HG03521 (cell line): ENCODE results near the gene GNG5.
"Not testable (repeated sequence)": the region's sequence is repeated elsewhere in the genome, so short reads cannot be mapped to it uniquely, and the experiment has no call there.

Experiments
- ATAC-seq: cut with Tn5 transposase; IDR thresholded peaks from one replicate; pipeline ENCODE4 v1.9.1; 2021; ENCODE audit warnings: mild to moderate bottlenecking, moderate library complexity; ENCODE audit not compliant: unreplicated experiment

GNG5 gene

DNA sequence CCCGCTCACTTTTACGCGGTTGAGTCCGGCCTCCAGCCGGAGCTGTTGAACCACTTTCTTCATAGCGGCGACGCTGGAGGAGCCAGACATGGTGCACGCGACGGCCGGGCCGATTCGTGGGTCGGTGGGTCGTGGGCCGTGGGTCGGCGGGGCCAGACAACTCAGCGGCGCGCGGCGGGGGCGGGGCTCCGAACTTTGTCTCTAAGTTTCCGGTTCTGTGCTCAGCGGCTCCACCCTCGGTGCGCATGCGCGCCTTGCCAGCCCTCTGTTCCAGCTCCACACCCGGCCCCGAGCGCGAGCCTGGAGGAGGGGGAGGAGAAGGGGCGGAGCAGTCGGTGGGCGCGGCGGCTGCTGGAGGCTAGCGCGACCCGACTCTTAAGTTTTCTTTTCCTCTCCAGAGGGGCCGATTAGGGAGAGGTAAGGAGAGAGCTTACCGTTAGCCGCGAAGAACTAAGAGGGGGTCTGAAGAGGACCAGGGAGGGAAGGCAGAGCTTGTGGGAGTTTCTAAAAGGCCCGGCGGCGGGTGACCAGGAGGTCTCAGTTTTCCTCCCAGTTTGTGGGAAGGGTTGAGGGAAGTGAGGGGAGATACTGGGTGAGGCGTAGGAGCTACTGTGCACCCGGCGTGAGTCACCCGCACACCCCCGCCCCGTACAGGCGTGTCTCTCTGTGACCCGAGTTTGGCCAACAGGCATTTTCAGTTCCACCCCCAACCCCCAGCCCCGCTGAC is at the start of gene GNG5, which contains the start of gene SPATA1:
GNG5 (minus strand) TSS at position 580 of the 727 bp plus-strand sequence; CDS start at position 90, 490 bp downstream.
SPATA1 (plus strand) TSS at position 385 of the 727 bp plus-strand sequence. CDS start 9,974 bp downstream, outside the sequence.
- peak; percentile 82 for ATAC-seq

DNA sequence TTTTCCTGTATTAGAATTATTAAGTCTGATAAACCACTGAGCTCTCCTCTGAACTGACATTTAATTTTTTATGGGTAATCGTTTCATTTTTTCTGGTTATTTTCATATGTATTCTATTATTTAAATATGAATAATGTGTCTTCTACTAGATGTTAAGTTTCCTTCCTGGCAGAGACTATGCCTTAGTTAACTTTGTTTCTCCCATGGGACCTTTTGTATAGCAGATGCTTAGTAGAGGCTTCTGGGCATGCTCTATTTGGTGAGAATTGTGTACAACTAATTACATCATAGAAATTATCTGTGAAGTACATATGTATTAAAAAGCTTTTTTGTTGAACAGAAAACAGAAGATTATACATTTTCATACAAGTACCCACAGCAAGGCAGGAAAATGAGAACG is 44.4 kb upstream of the GNG5 start:
- ATAC-seq: no peak

DNA sequence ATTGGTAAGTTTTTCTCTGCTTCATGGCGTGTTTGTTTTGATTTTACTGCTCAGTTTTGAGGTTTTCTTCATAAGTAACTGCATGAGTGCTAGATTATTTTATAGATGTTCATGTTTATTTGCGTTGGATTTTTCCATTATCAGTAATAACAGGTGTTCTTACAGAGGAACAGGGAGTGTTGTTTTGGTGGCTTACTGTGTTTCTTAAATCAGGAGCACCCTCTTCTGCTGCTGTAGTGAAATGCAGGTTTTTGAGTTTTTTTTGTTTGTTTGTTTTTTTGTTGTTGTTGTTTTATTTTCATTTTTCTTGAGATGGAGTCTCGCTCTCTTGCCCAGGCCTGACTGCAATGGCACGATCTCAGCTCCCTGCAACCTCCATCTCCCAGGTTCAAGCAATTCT is 35.3 kb upstream of the GNG5 start:
- ATAC-seq: no peak

DNA sequence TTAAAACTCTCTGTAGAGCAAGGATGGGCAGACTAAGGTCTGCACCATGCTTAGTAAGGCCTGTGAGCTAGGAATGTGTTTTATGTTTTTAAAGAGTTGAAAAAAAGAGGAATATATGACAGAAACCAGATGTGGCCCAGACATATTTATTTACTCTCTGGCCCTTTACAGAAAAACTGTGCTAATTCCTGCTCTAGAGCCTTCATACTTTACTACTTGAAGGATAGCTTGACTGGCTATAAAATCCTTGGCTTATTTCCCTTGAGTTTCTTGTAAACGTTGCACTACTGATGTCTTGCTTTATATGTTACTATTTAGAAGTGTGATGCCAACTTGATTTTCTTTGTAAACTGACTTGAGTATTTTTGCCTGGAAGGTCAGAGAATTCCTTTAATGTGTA is 34.4 kb upstream of the GNG5 start:
- no peak for ATAC-seq

DNA sequence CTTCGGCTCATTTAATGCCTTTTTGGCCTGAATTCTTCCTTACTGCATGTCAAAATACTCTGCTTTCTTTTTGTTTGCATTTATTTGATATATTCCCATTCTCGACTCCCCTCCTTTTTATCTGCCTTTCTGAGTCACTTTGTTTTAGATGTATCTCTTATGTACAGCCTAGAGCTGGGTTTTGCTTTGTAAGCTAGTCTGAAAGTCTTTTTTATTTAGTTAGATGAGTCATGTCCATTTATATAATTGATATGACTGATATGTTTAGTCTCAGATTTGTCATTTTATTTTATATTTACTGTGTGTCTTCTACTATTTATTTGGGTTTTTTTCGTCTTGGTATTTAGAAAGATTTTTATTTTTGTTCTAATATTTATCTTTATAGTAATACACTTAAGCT is 33.6 kb upstream of the GNG5 start:
- no peak for ATAC-seq

DNA sequence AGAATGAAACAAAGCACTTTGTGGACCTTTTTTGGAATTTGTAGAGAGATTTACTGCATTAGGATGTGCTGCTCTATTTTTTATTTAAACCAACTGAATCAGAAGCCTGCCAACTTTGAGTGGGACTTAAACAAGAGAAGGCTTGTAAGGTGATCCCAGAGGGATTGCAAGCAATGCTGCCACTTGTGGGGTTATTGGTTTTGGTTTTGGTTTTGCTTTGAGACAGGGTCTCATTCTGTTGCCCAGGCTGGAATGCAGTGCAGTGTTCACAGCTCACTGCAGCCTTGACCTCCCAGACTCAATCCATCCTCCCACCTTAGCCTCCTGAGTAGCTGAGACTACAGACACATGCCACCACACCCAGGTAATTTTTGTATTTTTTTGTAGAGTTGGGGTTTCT is 32.2 kb upstream of the GNG5 start:
- no peak for ATAC-seq

DNA sequence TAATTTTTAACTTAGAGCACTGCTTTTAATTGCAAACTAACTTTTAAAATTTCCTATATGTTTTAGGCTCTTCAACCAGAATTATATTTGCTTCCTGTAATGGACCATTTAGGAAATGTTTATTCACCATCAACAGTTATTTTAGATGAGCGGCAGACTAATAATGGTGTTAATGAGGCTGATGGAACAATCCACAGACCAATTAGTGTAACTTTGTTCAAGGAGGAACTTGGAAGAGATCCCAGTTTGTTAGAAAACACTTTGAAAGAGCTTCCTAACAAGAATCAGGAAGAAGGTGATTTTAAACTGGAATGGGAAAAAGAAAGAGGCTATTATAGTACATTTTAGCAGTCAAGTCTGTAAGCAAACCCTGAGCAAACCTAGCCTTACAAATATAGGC is 19.4 kb upstream of the GNG5 start:
- ATAC-seq: no peak

DNA sequence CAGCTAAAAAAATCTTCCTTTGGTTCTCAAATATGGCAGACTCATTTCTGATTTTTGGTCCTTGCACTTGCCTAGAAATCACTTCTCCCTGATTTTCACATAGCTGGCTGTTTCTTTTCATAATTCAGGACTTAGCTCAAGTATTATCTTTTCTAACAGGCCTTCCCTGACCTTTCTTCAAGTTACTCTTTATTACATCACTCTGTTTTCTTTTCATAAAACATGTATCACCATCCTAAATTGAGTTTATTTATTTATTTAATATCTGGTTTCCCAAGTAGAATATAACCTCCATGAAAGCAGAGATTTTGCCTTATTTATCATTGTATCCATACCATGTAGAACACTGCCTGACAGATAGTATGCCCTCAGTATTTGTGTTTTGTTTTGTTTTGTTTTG is 18.2 kb upstream of the GNG5 start:
- ATAC-seq: no peak

DNA sequence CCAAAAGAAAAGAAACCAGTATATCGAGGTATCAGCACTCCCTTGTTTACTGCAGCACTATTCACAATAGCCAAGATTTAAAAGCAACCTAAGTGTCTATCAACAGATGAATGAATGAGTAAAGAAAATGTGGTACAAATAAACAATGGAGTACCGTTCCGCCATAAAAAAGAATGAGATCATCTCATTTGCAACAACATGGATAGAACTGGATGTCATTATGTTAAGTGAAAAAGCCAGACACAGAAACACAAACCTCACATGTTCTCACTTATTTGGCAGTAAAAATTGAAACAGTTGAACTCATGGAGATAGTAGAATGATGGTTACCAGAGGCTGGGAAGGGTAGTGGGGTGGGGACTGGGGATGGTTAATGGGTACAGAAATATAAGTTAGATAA is 4.3 kb upstream of the GNG5 start:
- ATAC-seq: no peak

DNA sequence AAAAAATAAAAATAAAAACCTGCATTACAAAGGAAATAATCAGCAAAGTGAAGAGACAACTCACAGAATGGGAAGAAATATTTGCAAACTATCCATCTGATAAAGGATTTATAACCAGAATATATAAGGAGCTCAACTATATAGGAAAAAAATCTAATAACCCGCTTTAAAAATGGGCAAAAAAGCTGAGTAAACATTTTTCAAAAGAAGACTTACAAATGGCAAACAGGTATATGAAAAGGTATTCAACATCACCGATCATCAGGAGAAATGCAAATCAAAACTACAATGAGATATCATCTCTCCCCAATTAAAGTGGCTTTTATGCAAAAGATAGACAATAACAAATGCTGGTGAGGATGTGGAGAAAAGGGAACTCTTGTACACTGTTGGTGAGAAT is 3.8 kb upstream of the GNG5 start:
- no peak for ATAC-seq

DNA sequence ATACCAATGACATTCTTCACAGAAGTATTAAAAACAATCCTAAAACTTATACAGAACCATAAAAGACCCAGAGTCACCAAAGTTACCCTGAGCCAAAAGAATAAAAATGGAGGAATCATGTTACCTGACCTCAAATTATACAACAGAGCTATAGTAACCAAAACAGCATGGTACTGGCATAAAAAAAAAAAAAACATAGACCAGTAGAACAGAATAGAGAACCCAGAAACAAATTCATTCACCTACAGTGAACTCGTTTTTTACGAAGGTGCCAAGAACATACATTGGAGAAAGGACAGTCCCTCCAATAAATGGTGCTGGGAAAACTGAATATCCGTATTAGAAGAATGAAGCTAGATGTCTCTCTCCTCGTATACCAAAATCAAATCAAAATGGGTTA is 2.6 kb upstream of the GNG5 start:
- no peak for ATAC-seq

DNA sequence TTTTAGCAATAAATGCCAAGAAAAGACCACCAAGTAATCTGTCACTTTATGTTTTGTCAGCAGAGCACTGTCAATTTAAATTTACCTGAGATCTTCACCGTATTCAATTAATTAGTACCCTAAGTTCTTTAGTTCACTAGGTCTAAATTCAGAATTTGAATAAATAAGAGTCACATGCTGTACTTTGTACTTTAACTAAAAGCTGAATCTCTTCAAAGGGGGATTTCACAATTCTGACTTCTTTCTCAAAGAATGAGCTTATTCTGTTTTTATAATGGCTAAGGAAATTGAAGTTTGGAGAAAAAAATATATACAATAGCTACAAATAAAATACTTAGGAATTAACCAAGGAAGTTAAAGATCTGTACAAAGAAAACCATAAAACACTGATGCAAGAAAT is 2.1 kb upstream of the GNG5 start:
- ATAC-seq: no peak

DNA sequence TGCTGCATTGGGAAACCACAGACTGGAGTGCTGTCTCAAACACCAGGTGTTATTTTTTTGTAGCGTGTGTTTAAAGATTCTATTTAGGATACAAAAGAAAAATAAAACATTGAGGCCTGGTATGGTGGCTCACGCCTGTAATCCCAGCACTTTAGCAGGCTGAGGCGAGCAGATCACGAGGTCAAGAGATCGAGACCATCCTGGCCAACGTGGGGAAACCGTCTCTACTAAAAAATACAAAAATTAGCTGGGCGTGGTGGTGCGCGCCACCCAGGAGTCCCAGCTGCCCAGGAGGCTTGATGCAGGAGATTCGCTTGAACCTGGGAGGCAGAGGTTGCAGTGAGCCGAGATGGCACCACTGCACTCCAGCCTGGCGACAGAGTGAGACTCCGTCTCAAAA is 1.5 kb upstream of the GNG5 start:
- not testable (repeated sequence) for ATAC-seq

DNA sequence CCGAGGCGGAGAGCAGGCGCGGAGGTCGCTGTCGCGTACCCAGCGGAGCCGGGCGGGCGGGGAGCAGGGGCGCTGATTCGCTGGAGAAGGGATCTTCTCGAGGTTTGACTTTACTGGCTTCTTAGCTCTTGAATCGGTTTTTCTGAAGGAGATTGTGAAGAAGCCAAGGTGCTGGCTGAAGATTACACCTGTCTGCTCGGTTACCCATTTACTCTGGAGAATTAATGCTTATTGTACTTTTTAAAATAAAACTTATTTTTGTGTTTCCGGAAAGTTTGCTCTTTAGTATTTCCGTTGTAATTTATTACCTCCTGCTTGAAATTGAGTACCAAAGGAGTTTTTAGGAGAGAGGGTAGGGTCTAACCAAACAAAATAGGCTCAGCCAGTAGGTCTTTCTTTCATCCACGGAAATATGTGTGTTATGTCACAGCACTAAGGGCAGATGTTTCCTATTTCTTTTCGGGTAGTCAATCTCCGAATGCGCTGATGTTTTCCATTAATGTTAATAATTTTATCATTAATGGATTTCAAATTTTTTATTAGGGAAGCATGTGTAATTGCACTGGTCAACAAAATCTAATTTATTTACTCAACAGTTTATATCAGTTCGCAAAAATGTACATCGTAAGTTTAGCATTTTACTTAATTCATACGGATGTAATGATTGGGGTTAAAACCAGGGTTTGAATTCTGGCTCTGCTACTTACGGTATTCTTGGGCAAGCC is 510 bp upstream of the GNG5 start:
- no peak for ATAC-seq

DNA sequence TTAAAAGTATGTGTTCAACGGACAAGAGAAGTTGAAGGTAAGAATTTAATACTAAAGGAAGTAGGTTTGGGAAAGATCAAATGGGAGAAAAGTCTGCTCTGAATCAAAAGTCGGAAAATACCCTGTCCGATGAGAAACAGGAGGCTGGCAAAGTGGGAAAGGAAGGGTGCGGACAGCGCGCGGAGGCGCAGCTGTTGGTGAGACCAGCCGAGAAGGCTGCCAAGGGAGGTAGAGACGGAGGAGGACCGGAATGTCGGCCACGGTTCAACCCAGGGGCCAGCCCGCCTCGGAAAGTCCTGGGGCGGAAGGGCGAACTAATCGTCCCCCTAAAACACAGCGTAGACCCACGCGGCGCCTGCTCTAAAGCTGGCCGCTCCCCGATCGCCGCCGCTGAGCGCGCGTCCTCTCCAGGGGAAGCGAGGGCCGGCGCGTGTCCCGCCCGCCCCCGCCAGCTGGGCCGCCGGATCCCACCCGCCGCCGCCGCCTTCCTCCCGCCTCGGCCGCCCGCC is 834 bp downstream of the GNG5 start:
- ATAC-seq: peak; percentile 31

DNA sequence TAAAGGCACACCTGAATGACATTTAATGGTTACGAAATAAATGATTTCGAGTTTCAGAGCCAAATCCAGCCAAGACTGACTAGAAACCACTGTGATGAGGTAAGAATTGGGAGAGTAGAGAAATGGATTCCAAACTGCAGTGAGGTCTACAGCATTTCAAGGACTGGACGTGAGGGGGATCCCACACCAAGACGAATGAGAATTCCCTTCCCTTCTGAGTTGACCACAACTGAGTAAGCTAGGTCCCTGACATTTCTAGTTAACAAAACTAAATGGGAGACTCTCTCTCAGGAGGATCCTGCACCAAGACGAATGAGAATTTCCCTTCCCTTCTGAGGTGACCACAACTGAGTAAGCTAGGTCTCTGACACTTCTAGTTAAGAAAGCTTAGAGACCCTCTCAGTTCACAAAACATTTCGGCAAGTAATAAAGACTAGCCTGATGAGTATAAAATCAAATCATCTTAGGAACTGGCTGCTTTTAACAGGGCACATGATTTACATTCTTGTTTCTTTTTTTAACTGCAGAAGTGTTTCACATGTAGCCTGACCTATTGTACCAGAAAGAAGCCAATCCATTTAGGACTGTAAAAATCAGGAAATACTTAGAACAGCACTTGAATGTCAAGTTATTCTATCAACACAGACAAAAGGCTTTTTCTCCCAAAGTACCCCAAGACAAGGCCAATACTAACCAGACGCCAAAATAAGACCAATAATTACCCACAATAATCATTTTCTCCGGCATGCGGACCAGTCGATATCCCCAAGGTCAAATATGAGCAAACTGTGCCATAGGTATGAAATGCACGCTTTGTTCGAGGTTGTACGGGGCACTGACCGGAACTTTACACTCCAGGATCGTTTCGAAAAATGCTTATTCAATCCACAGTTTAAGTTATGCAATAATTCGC is 1.5 kb downstream of the GNG5 start:
- no peak for ATAC-seq

DNA sequence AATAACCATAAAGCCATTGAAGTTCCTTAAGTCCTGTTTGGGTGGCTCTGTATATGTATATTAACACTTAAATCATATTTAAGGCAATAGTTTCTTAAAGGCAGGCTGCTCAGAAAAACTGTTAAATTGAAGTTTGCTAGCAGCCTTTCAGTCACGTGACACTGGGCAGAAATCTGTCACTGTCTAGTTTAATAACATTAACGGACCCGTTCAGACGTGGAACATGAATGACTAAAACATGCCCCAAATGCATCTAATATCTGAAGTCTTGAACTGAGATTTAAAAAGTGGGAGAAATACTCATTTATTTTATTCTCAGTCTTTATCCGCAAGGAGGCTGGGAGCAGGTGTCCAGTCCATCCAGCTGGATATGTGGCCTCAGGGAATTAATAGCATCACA is 3.5 kb downstream of the GNG5 start:
- ATAC-seq: no peak

DNA sequence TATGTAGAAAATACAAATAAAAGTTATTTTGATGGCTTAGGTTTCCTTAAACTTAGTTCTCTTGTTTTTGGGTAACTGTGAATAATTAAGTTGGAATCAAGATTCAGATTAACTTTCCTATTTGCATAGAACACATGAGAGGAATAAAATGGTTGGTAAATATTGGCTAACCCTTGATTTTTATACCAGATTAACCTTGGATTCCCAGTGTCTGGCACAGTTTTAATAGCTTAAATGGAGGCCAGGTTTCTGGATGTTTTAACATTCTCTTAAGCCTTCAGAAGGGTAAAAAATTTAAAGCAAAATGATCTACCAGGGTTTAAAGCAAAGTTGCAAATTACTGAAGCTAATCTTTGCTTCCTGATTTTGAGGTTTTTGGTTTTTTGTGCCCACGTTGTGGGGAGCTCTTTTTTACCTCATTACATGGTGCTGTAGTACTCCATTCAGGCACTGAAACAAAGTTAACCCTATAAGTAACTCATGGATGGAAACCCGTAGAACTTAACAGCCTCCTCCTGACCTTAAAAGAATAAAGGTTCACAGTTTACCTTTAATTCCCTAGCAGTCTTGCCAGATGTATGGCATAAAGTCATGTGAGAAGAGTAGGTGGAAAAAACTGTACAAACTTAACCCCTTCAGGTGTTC is 8.6 kb downstream of the GNG5 start:
- no peak for ATAC-seq

DNA sequence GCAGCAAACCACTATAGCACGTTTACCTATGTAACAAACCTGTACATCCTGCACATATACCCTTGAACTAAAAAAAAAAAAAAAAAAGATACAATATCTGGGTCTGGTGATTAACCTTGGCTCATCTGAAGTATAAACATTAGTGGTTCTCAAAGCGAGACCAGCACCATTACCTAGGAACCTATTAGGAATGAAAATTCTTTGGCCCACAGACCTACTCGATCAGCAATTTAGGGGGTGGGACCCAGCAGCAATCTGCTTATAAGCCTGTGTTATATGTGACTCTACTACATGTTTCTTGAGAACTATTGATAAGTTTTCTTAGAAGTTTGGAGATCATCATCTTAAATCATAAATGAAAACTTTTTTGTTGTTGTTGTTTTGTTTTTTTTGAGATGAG is 9.9 kb downstream of the GNG5 start:
- ATAC-seq: no peak

DNA sequence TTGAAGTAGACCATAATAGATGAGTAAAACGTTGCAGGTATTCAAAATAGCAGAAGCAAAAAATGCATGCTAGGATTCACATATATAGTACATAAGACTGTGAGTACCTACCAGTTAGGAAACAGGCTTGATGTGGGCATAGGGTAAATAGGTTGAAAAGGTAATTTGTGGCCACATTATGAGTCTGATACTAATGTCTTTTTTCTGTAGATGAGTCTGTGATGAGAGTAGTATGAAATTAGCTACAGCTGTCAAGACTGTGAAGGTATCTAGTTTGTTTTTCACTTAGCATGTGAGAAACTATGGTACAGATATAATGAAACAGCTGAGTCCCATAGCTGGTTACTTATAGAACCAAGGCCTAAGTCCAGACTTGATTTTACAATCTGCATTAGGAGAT is 12.6 kb downstream of the GNG5 start:
- ATAC-seq: no peak

DNA sequence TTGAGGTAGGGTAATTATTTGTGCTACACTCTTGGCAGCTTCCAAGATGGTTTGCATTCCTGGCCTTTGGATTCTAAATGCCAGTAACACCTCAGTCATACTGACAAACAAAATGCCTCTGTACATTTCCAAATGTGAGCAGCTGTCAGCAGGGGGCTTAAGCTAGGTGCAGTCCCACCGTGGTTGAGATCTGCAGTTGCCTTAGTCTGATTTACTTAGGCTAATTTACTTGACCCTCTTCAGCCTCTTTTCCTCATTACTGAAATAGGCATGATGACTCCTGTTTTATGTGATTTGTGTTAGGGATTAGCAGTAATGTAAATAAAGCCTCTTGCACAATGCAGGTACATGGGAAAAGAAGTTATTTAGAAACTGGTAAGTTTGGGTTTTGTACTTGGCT is 13.7 kb downstream of the GNG5 start:
- no peak for ATAC-seq
